AG04450 (cell line): Measurements from ENCODE around the gene LTBP1. TPM values are rescaled to one million over a fixed set of nuclear protein-coding genes. Genes with fewer than 3 reads are reported as not detected.

ENCODE experiments used
- CTCF ChIA-PET: fragments of 300-600, 350-600 bp; formaldehyde crosslinking; extraction: SDS; loops from one replicate; lab custom pipeline; 2022; ENCODE audit warnings: antibody characterized with exemption, inconsistent platforms; lab: Charles Lee
- POLR2A ChIA-PET: fragments of 350-600 bp; formaldehyde crosslinking; extraction: SDS; loops from one replicate; lab custom pipeline; 2021; ENCODE audit warnings: antibody characterized with exemption, inconsistent platforms; lab: Yijun Ruan, JAX
- DNase-seq: peaks from one replicate; pipeline ENCODE4 v3.0.0-alpha.2; 2011; ENCODE audit warnings: low read depth, low spot score
- H3K27ac ChIP-seq: one replicate; pipeline ENCODE4 v1.5.1; 2012; ENCODE audit warnings: low read depth, low read length, control low read depth
- H3K27me3 ChIP-seq: one replicate; pipeline ENCODE4 v1.6.0; 2012; ENCODE audit warnings: low read length; ENCODE audit not compliant: control insufficient read depth, insufficient read depth
- H3K4me3 ChIP-seq: 2 replicates; pipeline ENCODE4 v1.5.1; 2011; ENCODE audit warnings: mild to moderate bottlenecking, low read depth, low read length, control low read depth
- H3K9me3 ChIP-seq: 2 replicates; pipeline ENCODE4 v1.5.1; 2012; ENCODE audit warnings: low read length; ENCODE audit not compliant: control insufficient read depth, insufficient read depth
- polyA plus RNA-seq: library from polyadenylated mRNA; depleted of rRNA; stranded (reverse); fragments of >200 nt; gene quantifications from 2 replicates; pipeline ENCODE4 v1.2.3, GENCODE V29; 2011
- TF ChIP-seq, protein P1 (sequence below): IDR thresholded peaks from 2 replicates; pipeline ENCODE4 v1.5.1; 2011; ENCODE audit warnings: low read depth, low read length, control low read depth, inconsistent platforms

Gene LTBP1
- polyA plus RNA-seq, 1 experiment: 517 TPM

DNA sequence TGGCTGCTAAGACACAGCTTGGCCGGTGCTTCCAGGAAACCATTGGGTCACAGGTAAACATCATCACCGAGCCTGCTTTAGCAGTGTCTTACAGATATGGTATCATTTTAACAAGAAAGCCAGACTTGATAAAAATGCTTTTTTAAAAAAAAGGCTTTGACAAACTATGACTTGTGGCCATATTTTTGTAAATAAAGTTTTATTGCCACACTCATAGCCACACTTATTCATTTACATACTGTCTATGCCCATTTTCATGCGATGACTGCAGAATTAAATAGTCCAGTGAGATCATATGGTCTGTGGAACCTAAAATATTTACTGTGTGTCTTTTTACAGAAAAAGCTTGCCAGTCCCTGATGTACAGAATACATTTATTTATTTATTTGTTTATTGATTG is 242.0 kb downstream of the LTBP1 start:
- POLR2A ChIA-PET: no interaction called here
- Histone ChIP-seq H3K9me3 (no peaks in the 10 kb centered on the region), H3K27ac (no peak overlapping the region), H3K27me3 (no peaks in the 10 kb centered on the region), H3K4me3 (no peak overlapping the region)
- DNase-seq: no peak
- CTCF ChIA-PET: no interaction called here
- TF ChIP-seq, protein P1, sequence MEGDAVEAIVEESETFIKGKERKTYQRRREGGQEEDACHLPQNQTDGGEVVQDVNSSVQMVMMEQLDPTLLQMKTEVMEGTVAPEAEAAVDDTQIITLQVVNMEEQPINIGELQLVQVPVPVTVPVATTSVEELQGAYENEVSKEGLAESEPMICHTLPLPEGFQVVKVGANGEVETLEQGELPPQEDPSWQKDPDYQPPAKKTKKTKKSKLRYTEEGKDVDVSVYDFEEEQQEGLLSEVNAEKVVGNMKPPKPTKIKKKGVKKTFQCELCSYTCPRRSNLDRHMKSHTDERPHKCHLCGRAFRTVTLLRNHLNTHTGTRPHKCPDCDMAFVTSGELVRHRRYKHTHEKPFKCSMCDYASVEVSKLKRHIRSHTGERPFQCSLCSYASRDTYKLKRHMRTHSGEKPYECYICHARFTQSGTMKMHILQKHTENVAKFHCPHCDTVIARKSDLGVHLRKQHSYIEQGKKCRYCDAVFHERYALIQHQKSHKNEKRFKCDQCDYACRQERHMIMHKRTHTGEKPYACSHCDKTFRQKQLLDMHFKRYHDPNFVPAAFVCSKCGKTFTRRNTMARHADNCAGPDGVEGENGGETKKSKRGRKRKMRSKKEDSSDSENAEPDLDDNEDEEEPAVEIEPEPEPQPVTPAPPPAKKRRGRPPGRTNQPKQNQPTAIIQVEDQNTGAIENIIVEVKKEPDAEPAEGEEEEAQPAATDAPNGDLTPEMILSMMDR: no peak

DNA sequence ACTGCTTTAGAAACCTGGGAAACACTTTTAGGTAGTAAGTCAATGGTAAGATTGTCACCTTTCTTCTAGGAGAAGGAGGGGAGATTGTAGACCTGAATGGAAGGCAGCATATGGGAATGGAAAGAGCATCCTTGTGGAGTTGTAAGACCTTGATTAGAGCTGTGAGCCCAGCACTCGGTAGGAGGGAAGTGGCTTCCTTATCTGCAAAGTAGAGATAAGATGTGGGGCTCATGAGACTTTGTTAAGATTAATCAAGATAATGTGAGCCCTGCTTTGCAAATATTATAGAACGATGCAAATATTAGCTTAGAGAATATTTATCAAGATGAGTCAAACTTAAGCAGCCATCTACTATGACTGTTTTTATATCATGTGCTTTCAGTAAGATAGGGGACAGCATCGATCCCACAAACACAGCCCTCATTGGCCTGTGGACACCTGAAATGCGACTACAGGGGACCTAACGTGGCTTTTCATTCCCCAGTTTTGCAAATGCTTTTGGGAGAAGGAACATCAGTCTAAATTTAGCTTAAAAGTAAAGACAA is 243.7 kb downstream of the LTBP1 start:
- ChIA-PET CTCF (interaction anchor here (1.0 kb wide), 1 partner anchor 15 kb away, joined by 3 read pairs; no protein-coding TSS in a partner anchor), POLR2A (interaction anchor here (0.6 to 0.9 kb wide), 2 partner anchors 10 to 40 kb away, joined by 5 read pairs; no protein-coding TSS in a partner anchor)
- TF ChIP-seq, protein P1: no peak
- no peak for DNase-seq
- no peak overlapping the region for H3K4me3 ChIP-seq
- H3K9me3 ChIP-seq: no peaks in the 10 kb centered on the region
- H3K27ac ChIP-seq: no peak overlapping the region
- no peaks in the 10 kb centered on the region for H3K27me3 ChIP-seq

GRCh38 chr2:33195891-33196290 is 249.1 kb downstream of the LTBP1 start:
- ChIA-PET CTCF (no interaction called here), POLR2A (no interaction called here)
- TF ChIP-seq, protein P1: no peak
- no peaks in the 10 kb centered on the region for H3K27me3 ChIP-seq
- H3K4me3 ChIP-seq: no peak overlapping the region
- no peak for DNase-seq
- no peak overlapping the region for H3K27ac ChIP-seq
- no peaks in the 10 kb centered on the region for H3K9me3 ChIP-seq

DNA sequence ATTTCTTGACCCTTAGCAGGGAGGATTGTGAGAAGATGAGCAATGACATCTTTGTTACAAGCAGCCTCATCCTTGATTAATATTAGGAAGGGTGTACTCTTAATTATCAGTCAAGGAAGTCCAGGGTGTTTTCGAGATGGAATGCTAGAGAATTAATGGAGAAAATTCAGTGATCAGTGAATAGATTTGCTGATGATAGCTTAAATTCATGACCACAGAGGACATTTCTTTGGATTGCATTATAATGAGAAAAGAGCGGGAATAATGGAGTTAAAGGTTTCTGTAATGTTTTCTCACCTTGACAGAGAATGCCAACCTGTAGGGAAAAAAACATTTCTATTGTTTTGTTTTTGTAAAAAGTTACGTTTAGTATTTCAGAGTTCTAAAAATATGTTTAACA is 249.9 kb downstream of the LTBP1 start:
- H3K27me3 ChIP-seq: no peaks in the 10 kb centered on the region
- H3K27ac ChIP-seq: no peak overlapping the region
- ChIA-PET CTCF (no interaction called here), POLR2A (no interaction called here)
- H3K9me3 ChIP-seq: no peaks in the 10 kb centered on the region
- no peak for DNase-seq
- no peak overlapping the region for H3K4me3 ChIP-seq
- TF ChIP-seq, protein P1: no peak

GRCh38 chr2:33197198-33197938 is 250.6 kb downstream of the LTBP1 start:
- Histone ChIP-seq H3K27me3 (no peaks in the 10 kb centered on the region), H3K27ac (no peak overlapping the region), H3K4me3 (no peak overlapping the region), H3K9me3 (no peaks in the 10 kb centered on the region)
- CTCF ChIA-PET: no interaction called here
- POLR2A ChIA-PET: no interaction called here
- TF ChIP-seq, protein P1: no peak
- DNase-seq: no peak
